ENCODE results near the gene IMMP2L.

The IMMP2L gene

DNA sequence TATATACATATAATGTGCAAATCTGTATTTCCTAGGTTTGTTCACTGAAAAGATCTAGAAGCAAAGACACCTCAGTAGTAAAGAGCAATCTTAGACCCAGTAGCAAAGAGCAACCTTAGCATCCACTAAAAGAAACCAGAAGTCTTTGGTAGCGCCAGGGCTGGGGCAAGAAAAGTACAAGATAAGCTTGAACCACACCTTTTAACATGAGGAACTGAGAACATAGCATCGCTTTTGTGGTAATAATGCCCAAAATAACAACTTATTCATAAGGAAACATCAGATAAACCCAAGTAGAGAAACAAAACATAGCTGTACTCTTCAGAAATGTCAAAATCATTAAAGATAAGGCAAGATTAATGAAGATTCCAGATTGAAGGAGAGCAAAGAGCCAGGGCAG lies 173.4 kb downstream of the IMMP2L start:
- DNase-seq: no peak

- no peak for DNase-seq
Observed at GRCh38 chr7:111388016-111388415, 174.3 kb downstream of the IMMP2L start.

DNA sequence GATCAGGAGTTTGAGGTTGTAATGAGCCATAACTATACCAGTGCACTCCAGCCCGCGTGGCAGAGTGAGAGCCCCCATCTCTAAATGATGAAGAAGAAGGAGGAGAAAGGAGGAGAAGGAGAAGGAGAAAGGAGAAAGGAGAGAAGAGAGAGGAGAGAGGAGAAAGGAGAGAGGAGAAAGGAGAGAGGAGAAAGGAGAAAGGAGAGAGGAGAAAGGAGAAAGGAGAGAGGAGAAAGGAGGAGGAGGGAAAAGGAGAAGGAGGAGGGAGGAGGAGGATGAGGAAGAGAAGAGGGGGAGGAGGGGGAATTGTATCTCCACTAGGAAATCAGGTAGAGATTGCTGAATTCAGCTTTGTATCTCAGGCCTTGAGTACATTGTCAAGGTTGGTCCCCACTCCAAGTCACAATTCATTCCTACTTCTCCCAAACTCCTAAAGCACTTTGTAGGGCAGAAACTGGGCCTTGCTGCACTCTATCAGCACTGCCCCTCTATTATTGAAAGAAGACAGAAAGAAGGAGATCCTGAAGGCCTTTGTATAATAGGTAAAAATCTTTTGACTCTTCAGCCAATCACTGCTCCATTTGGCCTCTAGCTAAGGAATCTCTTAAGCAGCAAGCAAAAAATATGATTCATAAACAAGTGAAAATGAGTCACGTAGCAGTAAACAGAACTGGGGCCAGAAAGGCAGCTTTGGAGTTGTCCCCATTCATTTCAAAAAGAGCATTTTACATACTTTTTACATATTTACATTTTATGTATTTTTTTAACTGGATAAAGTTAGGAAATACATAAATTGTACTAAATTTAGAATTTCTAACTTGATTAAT lies 178.0 kb downstream of the IMMP2L start:
- no peak for DNase-seq

- DNase-seq: no peak
Observed at GRCh38 chr7:111383133-111383532, 179.2 kb downstream of the IMMP2L start.

GRCh38 chr7:111381590-111381989 lies 180.7 kb downstream of the IMMP2L start:
- no peak for DNase-seq

- DNase-seq: no peak
Observed at GRCh38 chr7:111380945-111381344, 181.3 kb downstream of the IMMP2L start.

- DNase-seq: no peak
Observed at GRCh38 chr7:111374027-111374426, 188.3 kb downstream of the IMMP2L start.

GRCh38 chr7:111371437-111371836 lies 190.9 kb downstream of the IMMP2L start:
- DNase-seq: no peak

- no peak for DNase-seq
Observed at GRCh38 chr7:111370002-111370401, 192.3 kb downstream of the IMMP2L start.

DNA sequence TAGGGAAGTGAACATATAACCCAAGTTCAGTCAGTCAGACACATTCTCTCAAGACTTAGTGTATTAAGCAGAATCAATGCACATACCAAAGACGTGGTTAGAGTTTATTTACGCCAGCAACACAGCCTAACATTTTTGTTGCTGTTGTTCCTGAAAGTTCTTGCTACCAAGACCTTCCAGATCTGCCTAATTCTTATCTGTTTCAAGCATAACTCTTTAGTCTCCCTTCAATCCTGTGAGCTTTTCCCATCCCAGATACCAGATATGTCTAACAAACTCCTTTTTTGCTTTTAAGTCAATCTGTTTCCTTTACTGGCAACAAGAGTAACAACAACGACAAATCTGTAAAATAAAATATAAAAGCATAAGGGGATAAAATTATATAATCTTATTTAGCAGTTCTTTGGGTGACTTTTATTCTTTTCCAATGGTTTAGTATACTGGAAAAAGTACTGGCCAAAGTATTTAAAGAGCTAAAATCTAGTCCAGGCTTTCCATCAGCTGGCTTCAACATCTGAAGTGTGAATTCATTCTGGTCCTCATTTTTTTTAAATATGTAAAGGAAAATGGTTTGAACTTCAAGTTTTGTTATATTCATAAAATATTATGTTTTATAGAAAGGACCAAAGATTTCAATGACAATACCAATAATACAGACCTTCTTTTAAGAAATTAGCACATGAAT lies 193.8 kb downstream of the IMMP2L start:
- no peak for DNase-seq

- no peak for DNase-seq
Observed at GRCh38 chr7:111364413-111364812, 197.9 kb downstream of the IMMP2L start.

GRCh38 chr7:111363099-111363498 lies 199.2 kb downstream of the IMMP2L start:
- no peak for DNase-seq

- DNase-seq: no peak
Observed at GRCh38 chr7:111362506-111363054, 199.7 kb downstream of the IMMP2L start.

- DNase-seq: no peak
Observed at GRCh38 chr7:111358915-111359314, 203.4 kb downstream of the IMMP2L start.

DNA sequence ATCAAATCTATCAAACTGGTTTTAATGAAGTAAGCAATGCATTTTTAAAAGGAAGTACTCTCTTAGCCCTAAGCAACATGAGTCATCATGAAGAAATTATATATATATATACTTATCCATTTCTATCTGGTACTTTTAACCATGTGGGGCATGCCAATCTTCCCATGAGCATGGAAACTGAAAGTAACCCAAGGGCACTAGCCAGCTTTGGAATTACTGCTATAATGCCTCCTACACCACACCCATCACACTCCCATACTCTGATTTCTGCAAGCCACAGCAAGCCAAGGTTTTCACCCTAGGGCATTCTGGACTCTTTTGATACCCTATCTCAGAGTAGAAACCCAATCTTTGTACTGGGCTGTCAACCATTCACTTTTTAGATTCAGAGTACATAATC lies 204.6 kb downstream of the IMMP2L start:
- DNase-seq: no peak

DNA sequence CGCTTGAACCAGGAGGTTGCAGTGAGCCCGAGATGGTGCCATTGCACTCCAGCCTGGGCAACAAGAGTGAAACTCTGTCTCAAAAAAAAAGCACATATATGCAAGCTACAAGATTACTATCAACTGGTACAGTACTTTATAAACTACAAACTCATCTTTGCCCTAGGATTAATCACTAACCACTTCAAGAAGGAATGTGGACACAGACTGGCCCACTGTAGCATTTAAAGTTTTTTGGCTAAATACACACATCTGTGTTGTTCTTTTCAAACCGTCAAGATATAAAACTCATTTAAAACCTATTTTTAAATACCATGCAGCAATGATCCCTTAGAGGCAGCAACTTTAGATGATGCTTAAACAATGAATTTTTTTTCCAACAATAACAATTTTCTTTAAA lies 205.4 kb downstream of the IMMP2L start:
- DNase-seq: no peak

- DNase-seq: no peak
Observed at GRCh38 chr7:111352319-111352718, 210.0 kb downstream of the IMMP2L start.

DNA sequence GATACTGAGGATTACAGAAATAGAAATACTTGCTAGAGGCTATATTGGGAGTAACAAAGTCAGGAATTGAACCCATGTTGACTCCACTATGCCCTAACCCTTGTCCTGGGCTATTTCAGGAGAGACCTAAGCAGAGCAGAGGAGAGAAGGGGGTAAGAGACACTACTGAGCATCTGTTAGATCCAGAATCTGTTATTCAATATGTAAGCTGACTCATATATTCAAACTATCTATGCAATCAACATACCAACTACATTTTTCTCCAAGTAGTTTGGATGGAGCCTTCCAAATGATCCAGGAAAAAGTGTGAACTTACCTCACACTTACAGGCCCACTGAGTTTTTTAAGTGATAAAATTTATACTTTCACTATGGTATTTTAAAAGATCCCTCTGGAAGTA lies 216.1 kb downstream of the IMMP2L start:
- no peak for DNase-seq

- DNase-seq: no peak
Observed at GRCh38 chr7:111343017-111343416, 219.3 kb downstream of the IMMP2L start.

- no peak for DNase-seq
Observed at GRCh38 chr7:111339006-111339405, 223.3 kb downstream of the IMMP2L start.

DNA sequence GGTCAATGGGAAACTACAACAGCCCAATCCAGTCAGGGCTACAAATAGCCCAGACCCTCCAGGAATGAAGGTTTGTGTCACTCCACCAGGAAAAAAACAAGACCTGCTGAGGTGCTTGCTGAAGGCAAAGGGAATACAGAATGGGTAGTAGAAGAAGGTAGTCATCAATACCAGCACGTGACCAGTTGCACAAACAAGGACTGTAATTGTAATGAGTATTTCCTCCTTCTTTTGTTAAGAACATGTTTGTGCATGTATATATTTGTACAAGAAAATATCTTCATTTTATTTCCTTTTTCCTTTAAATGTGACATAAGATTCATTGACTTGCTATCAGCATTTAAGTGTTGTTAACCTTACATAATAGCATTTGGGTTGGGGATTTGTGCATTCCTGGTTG lies 229.3 kb downstream of the IMMP2L start:
- no peak for DNase-seq

DNA sequence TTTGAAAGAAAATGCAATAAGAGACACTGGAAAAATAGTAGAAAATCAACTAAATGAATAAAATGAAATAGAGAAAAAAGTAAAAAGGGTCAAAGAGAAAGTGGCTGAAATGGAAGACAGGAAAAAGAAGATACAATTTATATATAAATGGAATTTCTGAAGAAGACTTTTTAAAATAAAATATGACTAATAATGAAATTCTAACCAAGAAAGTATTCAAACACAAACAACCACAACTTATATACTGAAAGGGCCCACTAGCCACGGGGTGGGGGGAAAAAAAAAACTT lies 232.1 kb downstream of the IMMP2L start:
- no peak for DNase-seq

- DNase-seq: no peak
Observed at GRCh38 chr7:111329367-111330234, 232.7 kb downstream of the IMMP2L start.

All from DMS 273 treated with DMSO at 0.1 percent for 48 hours (cell line).